Hepatocyte (in vitro differentiated cells): ENCODE results near the gene FGF2. TPM values are rescaled to one million over a fixed set of nuclear protein-coding genes. Genes with fewer than 3 reads are reported as not detected.

Experiments
- DNase-seq: peaks from one replicate; pipeline ENCODE4 v3.0.0-alpha.2; 2016; ENCODE audit warnings: low spot score
- H2AFZ ChIP-seq: fragments of 200-600 bp; sonication (generic); 2 replicates; pipeline ENCODE4 v1.6.0; 2016; ENCODE audit warnings: antibody characterized with exemption, mild to moderate bottlenecking
- H3K27ac ChIP-seq: fragments of 200-600 bp; sonication (generic); 2 replicates; pipeline ENCODE4 v1.5.1; 2016; ENCODE audit warnings: mild to moderate bottlenecking
- H3K27me3 ChIP-seq: fragments of 200-600 bp; sonication (generic); 2 replicates; pipeline ENCODE4 v1.6.1; 2016
- H3K36me3 ChIP-seq: fragments of 200-600 bp; sonication (generic); replicated peaks from 2 replicates; pipeline ENCODE4 v1.5.1; 2016; ENCODE audit warnings: low read depth; ENCODE audit not compliant: insufficient read depth
- H3K4me1 ChIP-seq: fragments of 200-600 bp; sonication (generic); 2 replicates; pipeline ENCODE4 v1.5.1; 2016; ENCODE audit warnings: mild to moderate bottlenecking, moderate library complexity; ENCODE audit not compliant: insufficient read depth
- H3K4me2 ChIP-seq: fragments of 200-600 bp; sonication (generic); 2 replicates; pipeline ENCODE4 v1.6.0; 2016
- H3K4me3 ChIP-seq: fragments of 200-600 bp; sonication (generic); 2 replicates; pipeline ENCODE4 v1.5.1; 2016; ENCODE audit warnings: mild to moderate bottlenecking
- H3K79me2 ChIP-seq: fragments of 200-600 bp; sonication (generic); 2 replicates; pipeline ENCODE4 v1.6.0; 2017; ENCODE audit warnings: mild to moderate bottlenecking
- H3K9me2 ChIP-seq: fragments of 200-600 bp; sonication (generic); replicated peaks from 2 replicates; pipeline ENCODE4 v1.6.0; 2017; ENCODE audit warnings: mild to moderate bottlenecking; ENCODE audit not compliant: insufficient read depth
- H3K9me3 ChIP-seq: fragments of 200-600 bp; sonication (generic); 2 replicates; pipeline ENCODE4 v1.5.1; 2016; ENCODE audit warnings: low read depth, mild to moderate bottlenecking
- H4K20me1 ChIP-seq: fragments of 200-600 bp; sonication (generic); 2 replicates; pipeline ENCODE4 v1.6.0; 2016; ENCODE audit warnings: mild to moderate bottlenecking; ENCODE audit not compliant: insufficient read depth, poor library complexity, severe bottlenecking
- CTCF ChIP-seq: fragments of 200-600 bp; sonication (generic); IDR thresholded peaks from 2 replicates; pipeline ENCODE4 v1.5.1; 2016; ENCODE audit warnings: antibody characterized with exemption, mild to moderate bottlenecking; ENCODE audit not compliant: poor library complexity
- EZH2 ChIP-seq: fragments of 200-600 bp; sonication (generic); IDR thresholded peaks from 2 replicates; pipeline ENCODE4 v1.6.1; 2016; ENCODE audit warnings: antibody characterized with exemption, mild to moderate bottlenecking, borderline replicate concordance
- EZH2phosphoT487 ChIP-seq: fragments of 200-600 bp; sonication (generic); IDR thresholded peaks from one replicate; pipeline ENCODE4 v1.6.1; 2018; ENCODE audit warnings: antibody characterized with exemption, mild to moderate bottlenecking, low read depth, moderate library complexity; ENCODE audit not compliant: unreplicated experiment, severe bottlenecking
- WGBS: methylation state at CpG from one replicate; pipeline ENCODE4 v1.1.6; 2016; ENCODE audit warnings: low lambda C conversion rate; ENCODE audit errors: missing lambda C conversion rate; 5-methylcytosine and 5-hydroxymethylcytosine counted together
- polyA plus RNA-seq: library from polyadenylated mRNA; unstranded; fragments of >200 nt; fragmentation: Nextera tagmentation; extraction: Ambion mirVana; gene quantifications from 2 replicates; pipeline ENCODE4 v1.2.1, GENCODE V29; 2016
- total RNA-seq: library from RNA; depleted of rRNA; stranded (reverse); fragments of >200 nt; gene quantifications from 2 replicates; pipeline ENCODE4 v1.2.3, GENCODE V29; 2014

The FGF2 gene
- total and polyA plus RNA-seq, 2 experiments from 2014 or later = 3.9 to 9.7 TPM

DNA sequence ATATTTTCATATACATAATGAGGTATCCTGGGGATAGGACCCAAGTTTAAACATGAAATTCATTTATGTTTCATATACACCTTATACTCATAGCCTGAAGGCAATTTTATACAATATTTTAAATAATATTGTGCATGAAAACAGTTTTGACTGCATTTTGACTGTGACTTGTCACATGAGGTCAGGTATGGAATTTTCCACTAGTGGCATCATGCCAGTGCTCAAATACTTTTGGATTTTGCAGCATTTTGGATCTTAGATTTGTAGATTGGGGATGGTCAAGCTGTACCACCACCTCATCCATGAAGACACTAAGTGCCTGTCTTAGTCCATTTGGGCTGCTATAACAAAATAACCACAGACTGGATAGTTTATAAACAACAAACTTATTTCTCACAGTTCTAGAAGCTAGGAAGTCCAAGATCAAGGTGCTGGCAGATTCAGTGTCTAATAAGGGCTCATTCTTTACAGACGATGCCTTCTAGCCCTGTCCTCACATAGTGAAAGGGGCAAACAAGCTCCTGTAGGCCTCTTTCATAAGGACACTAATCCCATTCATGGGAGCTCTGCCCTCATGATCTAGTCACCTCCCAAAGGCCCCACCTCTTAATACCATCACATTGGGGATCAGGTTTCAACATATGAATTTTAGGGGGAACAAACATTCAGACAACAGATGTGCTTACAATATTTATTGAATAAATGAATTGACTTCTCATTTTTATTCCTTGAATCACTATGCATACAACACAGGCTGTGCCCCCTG lies 86.4 kb downstream of the FGF2 start:
- DNase-seq = no peak

DNA sequence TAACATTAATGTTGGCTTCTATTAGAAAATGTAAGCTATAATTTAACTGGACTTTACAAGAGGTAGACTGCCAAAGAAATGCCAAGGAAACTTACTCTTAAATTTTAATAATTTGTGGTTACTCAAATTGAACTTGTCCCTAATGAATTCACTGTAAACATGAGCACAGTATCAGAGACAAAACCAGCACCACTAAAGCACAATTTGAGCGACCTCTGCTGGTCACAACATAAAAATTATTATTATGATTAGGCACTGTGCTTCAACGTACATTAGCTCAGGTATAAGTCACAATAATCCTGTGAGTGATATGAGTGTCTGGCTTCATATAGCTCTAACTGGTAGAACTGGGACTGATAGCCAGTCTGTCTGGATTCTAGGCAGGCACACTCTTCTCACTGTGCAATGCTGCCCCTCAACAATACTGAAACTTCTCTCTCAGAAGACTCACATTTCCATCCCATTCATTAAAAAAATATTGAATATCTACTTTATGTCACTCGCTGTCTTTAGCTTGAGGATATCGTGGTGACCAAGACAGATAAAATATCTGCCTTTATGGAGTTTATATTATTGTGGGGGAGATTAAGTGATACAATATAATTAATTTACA lies 87.8 kb downstream of the FGF2 start:
- Histone ChIP-seq H2AFZ (peak overlapping the region; percentile 50), H3K4me3 (no peak overlapping the region), H4K20me1 (no peaks in the 10 kb centered on the region), H3K9me3 (no peaks in the 10 kb centered on the region), H3K9me2 (no peaks in the 10 kb centered on the region), H3K36me3 (no peaks in the 10 kb centered on the region), H3K27me3 (no peaks in the 10 kb centered on the region), H3K4me1 (no peaks in the 10 kb centered on the region), H3K4me2 (no peak overlapping the region), H3K27ac (no peak overlapping the region), H3K79me2 (no peaks in the 10 kb centered on the region)
- peak; percentile 19 for DNase-seq
- WGBS = 55% methylated on average over 4 of the region's 4 CpGs
- TF ChIP-seq EZH2phosphoT487 (no peak), EZH2 (no peak), CTCF (peak; percentile 42)

More for the DNA sequence above, 86.4 kb downstream of the FGF2 start:
- H3K79me2 ChIP-seq = no peaks in the 10 kb centered on the region
- no peaks in the 10 kb centered on the region for H3K9me3 ChIP-seq
- no peak overlapping the region for H3K27ac ChIP-seq
- no peak overlapping the region for H2AFZ ChIP-seq
- no peak overlapping the region for H3K4me2 ChIP-seq
- no peak overlapping the region for H3K4me3 ChIP-seq
- no peaks in the 10 kb centered on the region for H3K27me3 ChIP-seq
- H4K20me1 ChIP-seq = no peaks in the 10 kb centered on the region
- H3K9me2 ChIP-seq = no peaks in the 10 kb centered on the region
- H3K4me1 ChIP-seq = no peaks in the 10 kb centered on the region
- 90% methylated on average over 1 of the region's 1 CpG for WGBS
- TF ChIP-seq EZH2phosphoT487 (no peak), EZH2 (no peak), CTCF (no peak)
- no peaks in the 10 kb centered on the region for H3K36me3 ChIP-seq

DNA sequence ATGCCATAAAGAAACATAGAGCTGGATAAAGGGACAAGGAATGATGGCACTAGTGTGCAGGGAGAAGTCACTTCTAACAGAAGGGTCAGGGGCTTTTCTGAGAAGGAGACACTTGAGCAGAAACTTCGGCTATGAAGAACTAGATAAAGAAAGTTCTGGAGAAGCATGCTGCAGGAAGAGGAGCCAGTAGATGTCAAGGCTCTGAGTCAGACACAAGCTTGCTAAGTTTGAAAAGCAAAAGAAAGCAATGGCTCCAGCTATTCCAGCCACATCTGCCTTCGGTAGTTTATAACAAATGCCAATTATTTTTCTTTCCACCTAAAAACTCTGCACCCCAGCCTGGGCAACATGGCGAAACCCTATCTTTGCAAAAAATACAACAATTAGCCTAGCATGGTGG lies 88.3 kb downstream of the FGF2 start:
- Histone ChIP-seq H3K9me2 (no peaks in the 10 kb centered on the region), H3K4me2 (no peak overlapping the region), H3K27me3 (no peaks in the 10 kb centered on the region), H3K9me3 (no peaks in the 10 kb centered on the region), H3K4me1 (no peaks in the 10 kb centered on the region), H3K36me3 (no peaks in the 10 kb centered on the region), H3K4me3 (no peak overlapping the region), H3K79me2 (no peaks in the 10 kb centered on the region), H4K20me1 (no peaks in the 10 kb centered on the region), H2AFZ (no peak overlapping the region), H3K27ac (no peak overlapping the region)
- TF ChIP-seq EZH2phosphoT487 = no peak
- no peak for TF ChIP-seq EZH2
- no peak for TF ChIP-seq CTCF
- DNase-seq = no peak
- WGBS = 73% methylated on average over 3 of the region's 3 CpGs
